Large intestine (tissue), 3 donors: ENCODE results near the gene RBM43. TPM values are rescaled to one million over a fixed set of nuclear protein-coding genes. Genes with fewer than 3 reads are reported as not detected.

Experiments
- DNase-seq, 2 donors: peaks; one replicate each; pipeline versions ENCODE4 v3.0.0 to v3.0.0-alpha.2; 2013
- H3K27ac ChIP-seq: one replicate; pipeline ENCODE4 v1.5.1; 2013; ENCODE audit warnings: low read length
- H3K27me3 ChIP-seq: 2 replicates; pipeline ENCODE4 v1.6.1; 2013; ENCODE audit warnings: low read length; ENCODE audit not compliant: control insufficient read depth, insufficient read depth
- H3K36me3 ChIP-seq: 2 replicates; pipeline ENCODE4 v1.6.1; 2013; ENCODE audit warnings: low read length; ENCODE audit not compliant: control insufficient read depth, insufficient read depth
- H3K4me1 ChIP-seq: one replicate; pipeline ENCODE4 v1.6.1; 2013; ENCODE audit warnings: low read length; ENCODE audit not compliant: control insufficient read depth, insufficient read depth
- H3K4me3 ChIP-seq: one replicate; pipeline ENCODE4 v1.5.1; 2013; ENCODE audit warnings: low read length
- H3K9me3 ChIP-seq: one replicate; pipeline ENCODE4 v1.6.1; 2013; ENCODE audit warnings: mild to moderate bottlenecking, low read depth, low read length, moderate library complexity; ENCODE audit not compliant: control insufficient read depth
- WGBS: methylation state at CpG from one replicate; pipeline ENCODE4 v1.1.5; 2013; ENCODE audit warnings: low lambda C conversion rate; ENCODE audit not compliant: insufficient coverage; 5-methylcytosine and 5-hydroxymethylcytosine counted together
- polyA plus RNA-seq: library from polyadenylated mRNA; unstranded; fragments of 120-200 nt; gene quantifications from one replicate; pipeline ENCODE4 v1.2.1, GENCODE V29; 2013

RBM43 gene
- polyA plus RNA-seq, 1 donor, result 5.0 TPM

- H3K4me3 ChIP-seq, result no peak overlapping the region
- no peak overlapping the region for H3K27ac ChIP-seq
- no peaks in the 10 kb centered on the region for H3K27me3 ChIP-seq
- no peak for DNase-seq
- H3K36me3 ChIP-seq, result no peaks in the 10 kb centered on the region
- WGBS, result 100% methylated on average over 1 of the region's 2 CpGs
- H3K4me1 ChIP-seq, result no peaks in the 10 kb centered on the region
- no peaks in the 10 kb centered on the region for H3K9me3 ChIP-seq
These were observed 31.0 kb downstream of the RBM43 start for GRCh38 chr2:151230627-151231140.

GRCh38 chr2:151228847-151229512 is 32.7 kb downstream of the RBM43 start:
- no peak for DNase-seq
- Histone ChIP-seq H3K4me3 (no peak overlapping the region), H3K9me3 (no peaks in the 10 kb centered on the region), H3K27me3 (no peaks in the 10 kb centered on the region), H3K4me1 (no peaks in the 10 kb centered on the region), H3K36me3 (no peaks in the 10 kb centered on the region), H3K27ac (no peak overlapping the region)

- H3K4me1 ChIP-seq, result no peaks in the 10 kb centered on the region
- no peak overlapping the region for H3K4me3 ChIP-seq
- no CpG with 5 or more reads among the region's 3 CpGs for WGBS
- no peaks in the 10 kb centered on the region for H3K27me3 ChIP-seq
- H3K9me3 ChIP-seq, result no peaks in the 10 kb centered on the region
- DNase-seq, result no peak
- no peaks in the 10 kb centered on the region for H3K36me3 ChIP-seq
- no peak overlapping the region for H3K27ac ChIP-seq
These were observed 44.3 kb downstream of the RBM43 start for GRCh38 chr2:151217343-151217742.

- no peaks in the 10 kb centered on the region for H3K9me3 ChIP-seq
- H3K27me3 ChIP-seq, result no peaks in the 10 kb centered on the region
- H3K36me3 ChIP-seq, result no peaks in the 10 kb centered on the region
- DNase-seq, result no peak
- H3K4me3 ChIP-seq, result no peak overlapping the region
- H3K27ac ChIP-seq, result no peak overlapping the region
- 85% methylated on average over 2 of the region's 3 CpGs for WGBS
- no peaks in the 10 kb centered on the region for H3K4me1 ChIP-seq
These were observed 54.6 kb downstream of the RBM43 start for GRCh38 chr2:151207100-151207499.

GRCh38 chr2:151206446-151206968 is 55.2 kb downstream of the RBM43 start:
- WGBS, result 100% methylated on average over 3 of the region's 4 CpGs
- Histone ChIP-seq H3K9me3 (no peaks in the 10 kb centered on the region), H3K36me3 (no peaks in the 10 kb centered on the region), H3K27me3 (no peaks in the 10 kb centered on the region), H3K4me1 (no peaks in the 10 kb centered on the region), H3K4me3 (no peak overlapping the region), H3K27ac (no peak overlapping the region)
- no peak for DNase-seq

GRCh38 chr2:151205571-151205970 is 56.1 kb downstream of the RBM43 start:
- DNase-seq, result no peak
- H3K4me1 ChIP-seq, result no peaks in the 10 kb centered on the region
- H3K27ac ChIP-seq, result no peak overlapping the region
- H3K4me3 ChIP-seq, result no peak overlapping the region
- H3K27me3 ChIP-seq, result no peaks in the 10 kb centered on the region
- no peaks in the 10 kb centered on the region for H3K9me3 ChIP-seq
- WGBS, result 93% methylated on average over 2 of the region's 3 CpGs
- no peaks in the 10 kb centered on the region for H3K36me3 ChIP-seq

GRCh38 chr2:151204756-151205155 is 56.9 kb downstream of the RBM43 start:
- no peaks in the 10 kb centered on the region for H3K4me1 ChIP-seq
- H3K36me3 ChIP-seq, result no peaks in the 10 kb centered on the region
- DNase-seq, result no peak
- no peaks in the 10 kb centered on the region for H3K27me3 ChIP-seq
- H3K4me3 ChIP-seq, result no peak overlapping the region
- no peaks in the 10 kb centered on the region for H3K9me3 ChIP-seq
- no peak overlapping the region for H3K27ac ChIP-seq
- WGBS, result no CpG with 5 or more reads among the region's 3 CpGs

GRCh38 chr2:151200844-151201243 is 60.8 kb downstream of the RBM43 start:
- no peak for DNase-seq
- 40% methylated on average over 1 of the region's 2 CpGs for WGBS
- H3K4me3 ChIP-seq, result no peak overlapping the region
- no peaks in the 10 kb centered on the region for H3K27me3 ChIP-seq
- H3K36me3 ChIP-seq, result no peaks in the 10 kb centered on the region
- H3K9me3 ChIP-seq, result no peaks in the 10 kb centered on the region
- no peak overlapping the region for H3K27ac ChIP-seq
- H3K4me1 ChIP-seq, result no peaks in the 10 kb centered on the region

GRCh38 chr2:151200277-151200676 is 61.4 kb downstream of the RBM43 start:
- no peak for DNase-seq
- Histone ChIP-seq H3K4me1 (no peaks in the 10 kb centered on the region), H3K27me3 (no peaks in the 10 kb centered on the region), H3K36me3 (no peaks in the 10 kb centered on the region), H3K9me3 (no peaks in the 10 kb centered on the region), H3K4me3 (no peak overlapping the region), H3K27ac (no peak overlapping the region)
- 73% methylated on average over 3 of the region's 5 CpGs for WGBS

GRCh38 chr2:151198645-151199044 is 63.0 kb downstream of the RBM43 start:
- Histone ChIP-seq H3K4me3 (no peak overlapping the region), H3K27ac (no peak overlapping the region), H3K4me1 (no peaks in the 10 kb centered on the region), H3K36me3 (no peaks in the 10 kb centered on the region), H3K9me3 (no peaks in the 10 kb centered on the region), H3K27me3 (no peaks in the 10 kb centered on the region)
- WGBS, result 100% methylated on average over 1 of the region's 2 CpGs
- DNase-seq, result no peak
